ENCODE results near the gene ZNF804B.

GRCh38 chr7:88919478-88920131 is 160.1 kb downstream of the ZNF804B start:
- TF ChIP-seq EZH2 (IDR thresholded peaks at IDR 0.05; ENCODE audit: low read depth) (no peak), CTCF (conservative IDR thresholded peaks at IDR 0.05) (no peak)
